ENCODE results near the gene DUSP3. TPM values are rescaled to one million over a fixed set of nuclear protein-coding genes. Genes with fewer than 3 reads are reported as not detected.

DUSP3 gene
- total RNA-seq, 1 donor from 2014 or later: 100.0 TPM

GRCh38 chr17:43780135-43780534 is 1.4 kb upstream of the DUSP3 start, which contains the start of gene CFAP97D1:
TSS of gene CFAP97D1 (plus strand) at chr17:43780435. CDS start at chr17:43780463, 28 bp downstream.
- peak within 1 kb of the TSS; percentile 100 for H3K27ac ChIP-seq
- no peaks in the 10 kb centered on the region for H3K9me3 ChIP-seq
- H3K4me3 ChIP-seq: peak within 1 kb of the TSS; percentile 99
- DNase-seq (no peak), ATAC-seq (no peak)
- H3K27me3 ChIP-seq: no peaks in the 10 kb centered on the region
- TF ChIP-seq CTCF (IDR thresholded peaks at IDR 0.05): no peak
- peaks cover 39% of the 10 kb centered on the region for H3K4me1 ChIP-seq
- no peaks in the 10 kb centered on the region for H3K36me3 ChIP-seq
- intact Hi-C loops (cut with DNase I): loop anchor here (10.0 kb wide), 1 partner anchor 65 kb away; the partner anchor contains the start of gene CD300LG

- TF ChIP-seq CTCF (IDR thresholded peaks at IDR 0.05): no peak
- Histone ChIP-seq H3K4me1 (peaks cover 40% of the 10 kb centered on the region), H3K9me3 (no peaks in the 10 kb centered on the region), H3K4me3 (peak overlapping the region; percentile 99), H3K27me3 (no peaks in the 10 kb centered on the region), H3K36me3 (peaks cover 4% of the 10 kb centered on the region), H3K27ac (peak overlapping the region; percentile 100)
- peak; percentile 11 for ATAC-seq
- intact Hi-C loops (cut with DNase I): loop anchor here (10.0 kb wide), 1 partner anchor 65 kb away; the partner anchor contains the start of gene CD300LG
- DNase-seq: no peak
Observed at GRCh38 chr17:43779145-43780125, 658 bp upstream of the DUSP3 start.

- no peak for DNase-seq
- no peak for TF ChIP-seq CTCF (IDR thresholded peaks at IDR 0.05)
- Histone ChIP-seq H3K27ac (no peak overlapping the region), H3K27me3 (no peaks in the 10 kb centered on the region), H3K4me1 (peaks cover 33% of the 10 kb centered on the region), H3K4me3 (no peak overlapping the region), H3K9me3 (no peaks in the 10 kb centered on the region), H3K36me3 (peaks cover 50% of the 10 kb centered on the region)
- ATAC-seq: no peak
- intact Hi-C loops (cut with DNase I): no loop called here
Observed at GRCh38 chr17:43774304-43775250, 4.2 kb downstream of the DUSP3 start.

- Histone ChIP-seq H3K27ac (no peak overlapping the region), H3K4me1 (peaks cover 35% of the 10 kb centered on the region)
Observed at GRCh38 chr17:43772877-43773648, 5.7 kb downstream of the DUSP3 start.

More at GRCh38 chr17:43772877-43773648, 5.7 kb downstream of the DUSP3 start:
- Histone ChIP-seq H3K4me3 (no peak overlapping the region), H3K36me3 (peaks cover 65% of the 10 kb centered on the region), H3K27me3 (no peaks in the 10 kb centered on the region), H3K9me3 (no peaks in the 10 kb centered on the region)
- peak; percentile 5 for ATAC-seq
- intact Hi-C loops (cut with DNase I): no loop called here
- no peak for DNase-seq
- TF ChIP-seq CTCF (IDR thresholded peaks at IDR 0.05): no peak
